Astrocyte (in vitro differentiated cells and primary cell): ENCODE measurements around the gene CNIH3.

Experiments
- EZH2 ChIP-seq: IDR thresholded peaks from 2 replicates; pipeline ENCODE4 v1.6.1; 2012; ENCODE audit warnings: mild to moderate bottlenecking, low read length, inconsistent platforms; ENCODE audit not compliant: insufficient read depth
- TF ChIP-seq, protein P1 (sequence below): IDR thresholded peaks from 2 replicates; pipeline ENCODE4 v1.5.1; 2011; ENCODE audit warnings: low read depth, mild to moderate bottlenecking, inconsistent platforms, low read length, moderate library complexity; ENCODE audit not compliant: insufficient read depth

DNA sequence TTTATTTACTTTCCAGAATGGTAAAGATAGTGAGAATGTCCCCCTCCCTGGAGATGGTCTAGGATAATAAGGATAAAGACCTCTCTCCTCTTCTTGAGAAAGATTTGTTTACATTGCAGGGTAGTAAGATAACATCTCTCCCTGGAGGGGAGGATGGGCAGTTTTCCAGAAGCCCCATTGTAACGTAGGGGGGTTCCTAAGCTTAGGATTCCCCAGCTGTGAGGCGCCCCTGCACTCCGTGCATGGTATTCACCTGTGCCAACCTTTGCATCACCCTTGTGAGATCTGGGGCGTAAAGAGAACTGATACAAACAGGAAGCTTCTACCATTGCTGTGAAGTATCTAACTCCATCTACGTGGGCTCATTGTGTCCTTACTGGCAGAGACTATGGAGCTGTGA is 164.6 kb downstream of the CNIH3 start:
- TF ChIP-seq, protein P1, sequence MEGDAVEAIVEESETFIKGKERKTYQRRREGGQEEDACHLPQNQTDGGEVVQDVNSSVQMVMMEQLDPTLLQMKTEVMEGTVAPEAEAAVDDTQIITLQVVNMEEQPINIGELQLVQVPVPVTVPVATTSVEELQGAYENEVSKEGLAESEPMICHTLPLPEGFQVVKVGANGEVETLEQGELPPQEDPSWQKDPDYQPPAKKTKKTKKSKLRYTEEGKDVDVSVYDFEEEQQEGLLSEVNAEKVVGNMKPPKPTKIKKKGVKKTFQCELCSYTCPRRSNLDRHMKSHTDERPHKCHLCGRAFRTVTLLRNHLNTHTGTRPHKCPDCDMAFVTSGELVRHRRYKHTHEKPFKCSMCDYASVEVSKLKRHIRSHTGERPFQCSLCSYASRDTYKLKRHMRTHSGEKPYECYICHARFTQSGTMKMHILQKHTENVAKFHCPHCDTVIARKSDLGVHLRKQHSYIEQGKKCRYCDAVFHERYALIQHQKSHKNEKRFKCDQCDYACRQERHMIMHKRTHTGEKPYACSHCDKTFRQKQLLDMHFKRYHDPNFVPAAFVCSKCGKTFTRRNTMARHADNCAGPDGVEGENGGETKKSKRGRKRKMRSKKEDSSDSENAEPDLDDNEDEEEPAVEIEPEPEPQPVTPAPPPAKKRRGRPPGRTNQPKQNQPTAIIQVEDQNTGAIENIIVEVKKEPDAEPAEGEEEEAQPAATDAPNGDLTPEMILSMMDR, result no peak
- no peak for TF ChIP-seq EZH2
